Activated CD4-positive, CD25-positive, alpha-beta regulatory T cell treated with anti-CD3 and anti-CD28 coated beads, Interleukin-2, amount 50 U/mL, for 24 hours (primary cell): ENCODE measurements around the gene GAS2L2.

Experiments
- ATAC-seq, 2 donors: fragments of 150-1000 bp; cut with Tn5 transposase; one replicate each; pipeline ENCODE4 v1.10.0; 2021; ENCODE audit warnings: mild to moderate bottlenecking in 1 of 2, moderate library complexity in 1 of 2

The GAS2L2 gene

GRCh38 chr17:35752945-35753764, at the start of gene GAS2L2:
Gene GAS2L2 (minus strand): TSS chr17:35753239. CDS start chr17:35752850, 389 bp downstream.
- ATAC-seq: no peak

- no peak for ATAC-seq
Observed at GRCh38 chr17:35801583-35802224, 48.7 kb upstream of the GAS2L2 start.

- no peak for ATAC-seq
Observed at GRCh38 chr17:35799942-35800341, 46.9 kb upstream of the GAS2L2 start.

GRCh38 chr17:35797918-35798317, 44.9 kb upstream of the GAS2L2 start:
- ATAC-seq: no peak

- no peak for ATAC-seq
Observed at GRCh38 chr17:35797370-35797769, 44.3 kb upstream of the GAS2L2 start.

- no peak for ATAC-seq
Observed at GRCh38 chr17:35796942-35797341, 43.9 kb upstream of the GAS2L2 start.

GRCh38 chr17:35795871-35796265, 42.8 kb upstream of the GAS2L2 start:
- no peak for ATAC-seq

- ATAC-seq: peak; percentile 74 to 76
Observed at GRCh38 chr17:35795007-35795870, 42.2 kb upstream of the GAS2L2 start, which contains the start of gene MMP28. Gene MMP28 (minus strand): TSS chr17:35795641. CDS start chr17:35795377, 264 bp downstream.

- ATAC-seq: no peak
Observed at GRCh38 chr17:35793257-35793656, 40.2 kb upstream of the GAS2L2 start.

- ATAC-seq: no peak
Observed at GRCh38 chr17:35791681-35792350, 38.8 kb upstream of the GAS2L2 start.

GRCh38 chr17:35790841-35791240, 37.8 kb upstream of the GAS2L2 start:
- ATAC-seq: no peak

GRCh38 chr17:35788477-35789368, 35.7 kb upstream of the GAS2L2 start:
- peak; percentile 20 to 35 for ATAC-seq

GRCh38 chr17:35786941-35787432, 33.9 kb upstream of the GAS2L2 start:
- ATAC-seq: no peak

GRCh38 chr17:35784895-35785294, 31.9 kb upstream of the GAS2L2 start:
- ATAC-seq: no peak

GRCh38 chr17:35780950-35781349, 27.9 kb upstream of the GAS2L2 start:
- ATAC-seq: no peak

- no peak for ATAC-seq
Observed at GRCh38 chr17:35778641-35779196, 25.7 kb upstream of the GAS2L2 start.

- ATAC-seq: no peak
Observed at GRCh38 chr17:35775583-35775982, 22.5 kb upstream of the GAS2L2 start.

GRCh38 chr17:35775039-35775438, 22.0 kb upstream of the GAS2L2 start:
- ATAC-seq: no peak

- no peak for ATAC-seq
Observed at GRCh38 chr17:35774499-35774898, 21.5 kb upstream of the GAS2L2 start.

- no peak for ATAC-seq
Observed at GRCh38 chr17:35773679-35774425, 20.8 kb upstream of the GAS2L2 start.
